ENCODE measurements around the gene RGS7BP. TPM values are rescaled to one million over a fixed set of nuclear protein-coding genes. Genes with fewer than 3 reads are reported as not detected.

The RGS7BP gene
- total RNA-seq, 2 donors from 2014 or later, result 2.0 to 5.1 TPM

DNA sequence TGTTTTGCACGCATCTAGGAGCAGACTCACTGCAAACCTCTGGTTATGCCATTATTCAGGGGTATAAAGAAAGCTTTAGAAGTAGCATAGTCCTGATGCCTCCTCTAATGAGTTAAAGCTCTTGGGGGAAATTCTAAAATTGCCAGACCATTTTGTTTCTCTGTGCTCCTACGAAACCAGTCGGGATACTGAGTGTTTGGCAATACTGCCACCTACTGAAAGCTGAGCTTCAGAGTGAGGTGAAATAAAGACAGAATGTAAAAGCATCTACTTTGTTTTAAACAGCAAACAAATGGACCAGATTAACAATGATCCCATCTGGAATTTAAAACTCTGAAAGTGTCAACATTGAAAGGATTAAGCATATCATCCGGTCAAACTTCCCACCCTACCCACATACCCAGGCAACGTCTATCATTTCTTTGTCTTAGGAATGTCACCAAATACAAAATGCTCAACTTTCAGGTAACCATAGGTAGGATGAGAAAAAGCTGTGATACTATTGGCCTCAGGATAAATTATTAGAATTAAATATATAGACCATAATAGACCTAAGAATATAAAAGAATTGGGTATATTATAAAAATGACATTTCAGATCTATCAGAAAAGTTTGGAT lies 106.6 kb downstream of the RGS7BP start:
- intact Hi-C loops (cut with DNase I), result loop anchor here (5.0 to 10.0 kb wide), 2 partner anchors 385 to 458 kb away; no protein-coding TSS in a partner anchor
- DNase-seq, result no peak
- ATAC-seq, result peak; percentile 47 to 71

DNA sequence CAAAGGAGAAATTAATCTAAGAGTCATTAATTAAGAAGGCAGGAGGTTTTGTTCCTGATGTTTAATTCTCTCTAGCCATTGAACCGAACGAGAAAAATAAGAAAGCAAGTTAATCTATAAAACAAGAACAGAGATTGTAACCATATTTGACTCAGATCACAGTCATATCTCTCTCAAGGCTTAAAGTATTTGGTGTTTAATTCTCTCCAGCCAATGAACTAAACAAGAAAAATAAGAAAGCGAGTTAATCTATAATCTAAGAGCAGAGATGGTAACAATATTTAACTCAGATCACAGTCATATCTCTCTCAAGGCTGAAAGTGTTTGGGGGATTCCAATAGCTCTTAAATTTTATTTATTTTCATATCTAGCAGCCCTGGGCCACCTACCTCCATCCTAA lies 110.1 kb downstream of the RGS7BP start:
- DNase-seq, result no peak
- no peak for ATAC-seq
- intact Hi-C loops (cut with DNase I), result loop anchor here in 1 of 2 donors (5.0 to 10.0 kb wide), 2 partner anchors 379 to 461 kb away; no protein-coding TSS in a partner anchor

DNA sequence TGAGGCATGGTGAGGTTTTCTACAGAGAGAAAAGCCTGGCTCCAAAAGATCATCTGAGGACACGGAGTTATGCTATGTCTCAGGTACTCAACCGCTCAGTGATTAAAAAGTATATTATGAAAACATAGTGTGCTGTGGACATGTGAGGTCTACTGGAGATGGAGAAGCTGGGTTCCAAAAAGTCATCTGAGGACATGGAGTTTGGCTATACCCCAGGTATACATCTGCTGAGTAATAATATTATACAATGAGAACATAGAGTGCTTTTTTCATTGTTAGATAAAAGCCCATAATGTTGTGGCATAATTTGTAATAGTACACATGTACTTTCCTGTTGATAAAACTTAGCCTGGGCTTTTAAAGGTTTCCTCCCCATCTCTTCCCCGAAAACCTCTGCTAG lies 113.8 kb downstream of the RGS7BP start:
- ATAC-seq (no peak), DNase-seq (no peak)
- intact Hi-C loops (cut with DNase I), result loop anchor here in 1 of 2 donors (5.0 to 10.0 kb wide), 2 partner anchors 382 to 465 kb away; no protein-coding TSS in a partner anchor

DNA sequence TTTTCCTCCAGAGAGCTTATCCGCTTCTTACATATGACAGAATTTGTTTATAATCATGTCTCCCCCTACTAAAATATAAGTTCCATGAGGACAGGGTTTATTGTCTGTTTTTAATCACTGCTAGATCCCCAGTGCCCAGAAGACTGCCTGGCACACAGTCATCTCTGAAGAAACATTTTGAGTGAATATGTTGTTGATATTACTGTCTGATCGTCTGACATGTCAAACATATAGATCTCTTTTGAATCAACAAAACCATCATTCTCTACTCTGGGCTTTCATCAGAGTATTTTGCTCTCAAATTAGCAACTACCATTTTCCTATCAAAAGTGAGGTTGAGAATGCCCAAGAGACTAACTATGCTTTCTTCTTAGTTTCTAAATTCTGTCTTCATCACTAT lies 117.2 kb downstream of the RGS7BP start:
- DNase-seq (no peak), ATAC-seq (no peak)
- intact Hi-C loops (cut with DNase I), result no loop called here

DNA sequence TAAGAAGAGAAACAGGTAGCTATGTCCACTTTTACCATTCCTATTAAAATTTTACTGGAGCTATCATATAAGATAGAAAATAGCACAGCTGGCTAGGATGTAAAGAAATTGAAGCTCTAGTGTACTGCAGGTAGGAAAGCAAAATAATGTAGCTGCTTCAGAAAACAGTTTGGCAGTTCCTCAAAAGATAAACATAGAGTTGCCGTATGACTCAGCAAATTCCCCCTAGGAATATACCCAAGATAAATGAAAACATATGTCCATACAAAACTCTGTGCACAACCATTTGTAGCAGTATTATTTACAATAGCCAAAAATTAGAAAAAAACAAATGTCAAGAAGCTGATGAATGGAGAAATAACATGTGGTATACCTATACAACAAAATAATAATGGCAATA lies 119.9 kb downstream of the RGS7BP start:
- intact Hi-C loops (cut with DNase I), result no loop called here

DNA sequence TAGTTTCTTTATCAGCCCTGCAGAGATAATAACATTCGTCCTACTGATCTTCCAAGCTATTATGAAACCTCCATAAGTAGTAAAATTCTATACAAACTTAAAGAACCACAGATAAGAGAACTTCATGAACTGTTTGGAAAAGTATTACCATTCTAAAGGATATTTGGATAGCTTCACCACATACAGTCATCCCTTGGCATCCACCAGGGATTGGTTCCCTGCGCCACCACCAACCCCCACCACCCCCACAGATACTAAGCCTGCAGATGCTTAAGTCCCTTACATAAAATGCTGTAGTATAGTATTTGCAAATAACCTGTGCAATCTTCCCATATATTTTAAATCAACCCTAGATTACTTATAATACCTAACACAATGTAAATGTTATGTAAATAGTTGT lies 123.1 kb downstream of the RGS7BP start:
- ATAC-seq, result no peak

More for the DNA sequence above, 119.9 kb downstream of the RGS7BP start:
- ATAC-seq (no peak), DNase-seq (no peak)

DNA sequence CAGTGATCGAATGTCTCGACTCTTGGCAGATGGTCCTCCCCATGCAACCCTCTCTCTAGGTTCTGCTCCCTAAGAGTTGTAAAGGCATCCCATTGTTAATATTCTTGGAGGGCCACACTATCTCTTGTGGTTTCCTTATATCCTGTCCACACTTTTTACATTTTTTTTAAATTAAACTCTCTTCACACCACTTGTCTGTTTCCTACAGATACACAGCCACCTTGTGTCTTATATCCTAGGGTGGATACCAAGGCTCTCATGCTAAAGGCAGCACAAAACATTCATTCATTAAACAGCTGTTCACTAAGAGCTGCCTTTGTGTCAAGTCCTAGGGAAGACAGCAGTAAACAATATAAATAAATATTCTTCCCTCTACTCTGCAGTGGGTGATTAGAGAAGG lies 124.0 kb downstream of the RGS7BP start:
- DNase-seq (no peak), ATAC-seq (no peak)
- intact Hi-C loops (cut with DNase I), result loop anchor here (10.0 kb wide), 1 partner anchor 855 kb away; the partner anchor contains the start of gene ADAMTS6 (in 2 of the 2)

More for the DNA sequence above, 123.1 kb downstream of the RGS7BP start:
- intact Hi-C loops (cut with DNase I), result no loop called here
- no peak for DNase-seq

DNA sequence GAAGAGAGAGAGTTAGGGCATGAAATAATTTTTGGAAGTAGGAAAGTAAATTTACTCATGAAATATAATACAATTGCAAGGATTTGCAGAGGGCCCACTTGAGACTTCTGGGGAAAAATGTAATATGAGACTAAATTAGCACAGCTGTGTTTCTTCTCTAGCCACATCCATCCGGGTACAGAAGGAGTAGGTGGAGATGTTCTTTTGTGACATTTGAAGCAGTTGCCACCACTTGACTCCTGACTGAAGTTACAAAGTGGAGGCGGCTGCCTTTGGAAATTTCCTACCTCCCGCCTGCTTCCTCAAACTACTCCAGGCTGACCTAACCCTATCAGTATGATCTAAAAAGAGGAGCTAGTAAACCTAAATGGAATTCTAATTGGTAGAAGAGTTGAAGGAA lies 126.4 kb downstream of the RGS7BP start:
- intact Hi-C loops (cut with DNase I), result loop anchor here (10.0 kb wide), 1 partner anchor 853 kb away; the partner anchor contains the start of gene ADAMTS6 (in 2 of the 2)
- ATAC-seq (no peak), DNase-seq (no peak)

DNA sequence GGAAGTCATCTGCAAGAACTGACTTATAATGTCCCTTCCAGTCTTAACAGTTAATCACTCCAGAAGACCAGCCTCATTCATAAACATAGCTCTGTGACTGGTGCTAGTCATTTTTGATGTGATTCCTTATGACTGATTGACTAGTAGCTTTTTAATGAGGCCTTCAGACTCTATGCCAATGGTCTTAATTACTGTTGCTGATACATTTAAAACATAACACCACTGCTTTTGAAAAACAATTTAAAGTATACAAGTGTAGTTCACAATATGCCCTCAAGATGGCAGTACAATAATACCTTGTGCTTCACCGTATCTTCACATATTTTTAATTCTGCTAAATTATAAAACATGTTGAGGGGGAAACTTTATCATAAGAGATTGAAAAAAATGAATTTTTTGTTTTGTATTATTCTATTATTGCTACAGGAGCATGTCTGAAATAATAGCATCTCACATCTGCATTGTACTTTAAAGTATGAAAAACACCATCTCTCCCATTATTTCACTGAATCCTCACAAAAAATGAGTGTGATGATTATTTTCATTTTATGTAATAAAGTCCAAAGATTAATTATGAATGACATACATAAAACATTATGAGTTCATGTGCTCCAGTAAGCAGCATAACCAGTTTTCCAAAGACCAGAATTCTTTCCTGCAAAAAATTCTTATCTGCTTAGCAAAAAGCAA lies 129.3 kb downstream of the RGS7BP start:
- DNase-seq, result no peak
- ATAC-seq, result no peak
- intact Hi-C loops (cut with DNase I), result loop anchor here (2.0 to 10.0 kb wide), 3 partner anchors 147 to 850 kb away; partner anchors contain the start of gene ADAMTS6 (in 2 of the 2)

DNA sequence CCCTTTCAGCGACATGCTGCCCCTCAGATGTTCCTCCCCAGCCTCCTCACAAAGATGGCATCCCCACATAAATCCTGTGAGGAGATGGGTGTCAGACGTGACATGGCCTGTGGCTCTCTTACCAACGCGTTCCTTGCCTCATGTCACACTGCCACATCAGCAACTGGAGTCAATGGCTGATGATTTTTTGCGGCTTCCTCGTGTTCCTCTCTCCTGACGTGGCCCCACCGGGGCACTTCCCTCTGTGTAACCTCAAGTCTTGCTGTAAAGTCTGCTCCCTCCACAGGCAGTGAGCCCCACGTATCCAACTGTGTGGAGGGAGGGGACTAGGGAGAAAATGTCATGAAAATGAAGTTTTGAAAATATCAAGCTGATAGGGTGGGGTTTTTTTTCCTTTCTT lies 131.3 kb downstream of the RGS7BP start:
- ATAC-seq (no peak), DNase-seq (no peak)
- intact Hi-C loops (cut with DNase I), result loop anchor here (5.0 to 10.0 kb wide), 2 partner anchors 145 to 848 kb away; partner anchors contain the start of gene ADAMTS6 (in 2 of the 2)

DNA sequence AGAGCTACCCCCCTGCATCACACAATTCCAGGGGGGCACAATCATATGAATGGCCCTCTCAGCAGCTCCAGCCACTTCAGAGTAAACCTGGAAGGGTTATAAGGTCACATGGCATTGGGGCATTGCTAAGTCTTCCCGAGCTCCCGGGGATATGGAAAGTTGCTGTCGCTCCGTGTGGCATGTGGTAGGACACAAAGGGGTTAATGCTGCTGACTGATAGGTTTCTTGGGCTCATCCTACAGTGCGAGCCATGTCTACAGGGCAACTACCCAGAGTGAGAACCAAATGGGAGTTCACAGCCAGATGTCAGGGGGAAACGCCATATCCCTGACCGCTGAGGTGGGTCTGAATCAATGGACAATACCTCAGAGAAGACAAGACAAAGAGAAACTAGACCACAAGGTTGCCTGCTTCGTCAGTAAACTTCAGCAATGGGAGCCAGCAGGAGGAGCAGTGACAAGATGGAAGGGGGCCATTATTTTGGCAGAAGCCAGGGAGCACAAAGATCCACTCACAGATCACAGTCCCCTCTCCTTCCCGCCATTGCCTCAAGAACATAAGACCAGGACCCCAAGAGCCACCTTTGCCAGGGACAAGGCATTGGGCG lies 132.1 kb downstream of the RGS7BP start:
- intact Hi-C loops (cut with DNase I), result loop anchor here (5.0 to 10.0 kb wide), 2 partner anchors 144 to 847 kb away; partner anchors contain the start of gene ADAMTS6 (in 2 of the 2)
- ATAC-seq, result no peak
- no peak for DNase-seq

DNA sequence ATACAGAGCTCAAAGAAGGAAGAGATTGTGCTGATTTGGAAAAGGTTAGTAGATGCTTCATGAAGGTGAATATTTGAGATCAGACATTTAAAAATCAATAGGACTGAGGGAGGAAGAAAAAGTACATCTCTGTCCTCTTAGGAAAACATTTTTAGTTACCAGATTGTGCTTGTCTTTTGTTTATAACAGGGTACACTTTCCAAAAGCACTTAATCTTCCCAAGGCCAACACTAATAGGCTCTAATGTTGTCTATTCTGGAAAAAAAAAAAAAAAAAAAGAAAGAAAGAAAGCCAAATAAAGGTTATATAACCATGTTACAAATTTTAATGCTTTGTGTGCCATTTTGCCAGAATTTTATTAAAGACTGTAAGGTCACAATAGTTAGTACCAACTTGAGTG lies 139.0 kb downstream of the RGS7BP start:
- DNase-seq (no peak), ATAC-seq (no peak)
- intact Hi-C loops (cut with DNase I), result no loop called here

DNA sequence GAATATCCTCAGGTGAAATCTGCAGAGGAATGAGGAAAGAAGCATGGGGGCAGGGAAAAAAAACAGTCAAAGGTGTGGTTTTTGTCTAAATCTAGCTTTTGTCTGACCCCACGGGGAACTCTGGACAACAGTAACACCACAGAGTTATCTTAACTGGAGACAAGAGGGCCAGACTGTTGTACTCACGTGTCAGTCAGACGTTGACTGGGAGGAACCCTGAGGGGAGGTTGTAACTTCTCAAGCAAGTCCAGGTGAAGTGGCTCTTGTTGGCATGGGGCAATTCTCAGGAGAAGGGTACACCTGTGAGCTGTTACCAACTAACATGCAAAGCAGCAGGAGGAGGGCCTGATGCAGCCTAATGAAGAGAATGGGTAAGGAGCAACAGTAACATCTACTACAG lies 140.4 kb downstream of the RGS7BP start:
- no peak for DNase-seq
- intact Hi-C loops (cut with DNase I), result no loop called here
- ATAC-seq, result no peak

DNA sequence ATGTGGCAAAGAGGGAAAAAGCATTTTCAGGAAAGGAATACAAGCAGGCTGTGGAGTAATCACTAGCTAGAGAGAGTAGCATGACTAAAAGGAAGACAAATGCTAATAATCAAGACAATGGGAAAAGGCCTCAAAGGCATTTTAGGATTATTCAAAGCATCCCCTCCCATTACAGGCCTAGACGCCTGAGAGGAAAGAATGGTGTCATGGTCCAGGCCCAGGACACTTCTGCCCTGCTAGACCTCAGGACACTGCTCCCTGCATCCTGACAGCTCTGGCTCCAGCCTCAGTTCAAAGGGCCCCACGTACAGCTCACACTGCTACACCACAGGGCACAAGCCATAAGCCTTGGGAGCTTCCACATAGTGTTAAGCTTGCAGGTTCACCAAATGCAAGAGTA lies 143.7 kb downstream of the RGS7BP start:
- no peak for ATAC-seq
- intact Hi-C loops (cut with DNase I), result no loop called here
- no peak for DNase-seq

DNA sequence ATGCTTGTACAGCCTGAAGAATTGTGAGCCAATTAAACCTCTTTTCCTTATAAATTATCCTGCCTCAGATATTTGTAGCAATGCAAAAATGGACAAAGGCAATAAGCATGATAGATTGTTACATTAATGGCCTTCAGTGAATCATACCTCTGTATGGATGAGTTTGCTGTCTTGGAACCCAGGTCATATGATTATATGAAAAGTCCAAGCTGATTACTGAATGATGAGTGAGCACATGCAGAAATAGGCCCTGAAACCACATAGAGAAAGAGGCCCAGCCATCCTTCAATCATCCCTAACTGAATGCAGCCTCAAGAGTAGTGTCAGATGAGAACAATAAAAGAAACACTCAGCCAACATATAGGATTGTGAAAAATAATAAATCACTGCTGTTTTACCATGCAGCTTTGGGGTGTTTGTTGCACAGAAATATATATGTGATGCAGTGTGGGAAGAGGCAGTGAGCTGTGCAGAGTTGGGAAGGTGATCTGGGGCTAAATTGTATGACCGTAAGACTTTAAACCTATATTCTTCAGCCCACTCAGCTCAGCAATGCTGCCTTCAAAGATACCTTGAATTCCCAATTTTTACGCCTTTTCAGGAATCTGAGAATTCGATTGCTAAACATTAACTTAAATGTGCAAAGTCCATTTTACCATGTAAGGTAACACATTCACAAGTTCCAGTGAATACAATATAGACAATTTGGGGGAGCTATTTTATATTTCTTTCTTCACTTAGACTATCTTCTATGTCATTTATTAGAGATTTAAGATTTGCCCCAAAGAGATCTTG lies 148.1 kb downstream of the RGS7BP start:
- no peak for DNase-seq
- no peak for ATAC-seq
- intact Hi-C loops (cut with DNase I), result no loop called here

DNA sequence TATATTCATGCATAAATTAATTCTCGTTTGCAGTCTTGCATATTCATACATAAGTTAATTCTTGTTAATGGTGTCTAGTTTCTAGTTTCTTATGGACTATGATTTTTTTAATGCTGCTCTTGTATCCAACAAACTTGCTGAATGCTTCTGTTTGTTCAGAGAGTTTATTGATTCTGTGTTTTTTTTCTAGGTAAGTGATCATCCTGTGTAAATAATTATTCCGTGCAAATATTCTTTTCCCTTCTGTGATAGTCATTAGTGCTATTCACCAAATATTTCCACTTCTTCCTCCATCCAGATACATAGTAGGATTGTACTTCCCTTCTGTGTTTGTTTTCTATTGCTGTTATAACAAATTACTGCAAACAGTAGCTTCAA lies 148.7 kb downstream of the RGS7BP start:
- no peak for DNase-seq
- intact Hi-C loops (cut with DNase I), result no loop called here
- no peak for ATAC-seq

DNA sequence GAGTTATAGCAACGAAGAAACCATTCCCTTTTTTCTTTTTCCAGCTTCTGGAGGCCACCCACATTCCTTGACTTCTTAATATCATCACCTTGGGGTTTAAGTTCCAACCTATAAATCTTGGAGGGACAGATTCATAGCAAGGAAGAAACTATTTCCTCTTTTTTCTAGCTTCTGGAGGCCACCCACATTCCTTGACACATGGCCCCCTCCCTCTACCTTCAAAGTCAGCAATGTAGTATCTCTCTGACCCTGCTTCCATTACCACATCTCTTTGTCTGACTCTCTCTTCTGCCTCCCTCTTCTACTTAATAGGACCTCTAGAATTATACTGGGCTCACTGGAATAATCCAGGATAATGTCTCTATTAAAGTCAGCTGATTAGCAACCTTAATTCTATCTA lies 149.8 kb downstream of the RGS7BP start:
- ATAC-seq (no peak), DNase-seq (no peak)
- intact Hi-C loops (cut with DNase I), result no loop called here

DNA sequence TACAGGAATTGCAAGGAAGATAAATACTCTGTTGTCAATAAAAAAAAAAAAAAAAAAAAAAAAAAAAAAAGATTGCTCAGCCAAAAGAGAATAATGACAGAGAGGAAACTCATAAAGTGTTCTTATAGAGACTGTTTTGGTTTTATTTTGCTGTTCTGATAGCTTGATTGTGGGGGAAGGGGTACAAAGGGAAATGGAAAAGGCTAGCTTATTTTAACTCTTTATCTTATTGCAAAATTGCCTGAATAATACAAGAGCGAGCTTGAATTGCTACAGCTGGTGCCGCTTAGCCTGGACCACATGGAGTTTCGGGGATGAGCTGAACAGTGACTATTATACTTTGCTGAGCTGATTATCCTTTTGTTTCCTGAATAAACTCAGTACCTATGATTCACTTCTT lies 153.5 kb downstream of the RGS7BP start:
- ATAC-seq (no peak), DNase-seq (no peak)
- intact Hi-C loops (cut with DNase I), result no loop called here

All from left cardiac atrium (tissue), 4 donors.